Ovary (tissue), 9 donors: ENCODE data around the gene RGS19. TPM values are rescaled to one million over a fixed set of nuclear protein-coding genes. Genes with fewer than 3 reads are reported as not detected.

Source experiments
- DNase-seq, 5 donors: peaks; one replicate each; pipeline ENCODE4 v3.0.0-alpha.2; 2019 to 2020
- H3K27ac ChIP-seq, 2 donors: fragments of 200-600 bp; one replicate each; pipeline versions ENCODE4 v1.5.1 to v1.8.0; 2019 to 2022
- H3K27me3 ChIP-seq: fragments of 200-600 bp; one replicate; pipeline ENCODE4 v1.8.0; 2022
- H3K36me3 ChIP-seq: fragments of 200-600 bp; sonication (generic); one replicate; pipeline ENCODE4 v1.5.1; 2019
- H3K4me1 ChIP-seq: one replicate; pipeline ENCODE4 v1.8.1; 2013; ENCODE audit warnings: mild to moderate bottlenecking, moderate library complexity; ENCODE audit not compliant: insufficient read depth
- H3K4me3 ChIP-seq: fragments of 200-600 bp; sonication (generic); one replicate; pipeline ENCODE4 v1.5.1; 2017
- H3K9me3 ChIP-seq, 2 donors: fragments of 200-600 bp in 1 of 2; sonication (generic) in 1 of 2; one replicate each; pipeline versions ENCODE4 v1.5.1 to v1.8.1; 2013 to 2019; ENCODE audit warnings: mild to moderate bottlenecking in 1 of 2, moderate library complexity in 1 of 2
- EP300 ChIP-seq: sonication (generic); formaldehyde crosslinking; IDR thresholded peaks from one replicate; pipeline ENCODE4 v1.6.1; 2017; ENCODE audit warnings: antibody characterized with exemption
- POLR2A ChIP-seq: fragments of 450-650 bp; IDR thresholded peaks from one replicate; pipeline ENCODE4 v1.6.1; 2017; ENCODE audit warnings: antibody characterized with exemption, mild to moderate bottlenecking, moderate library complexity
- WGBS, 3 donors: extraction: QIAGEN DNeasy Blood & Tissue Kit in 1 of 3; methylation state at CpG; one replicate each; pipeline versions ENCODE4 v1.1.5 to v1.1.7; 2013 to 2017; 5-methylcytosine and 5-hydroxymethylcytosine counted together
- intact Hi-C, 4 donors: fragments of 100-400 bp; cut with DNase I; formaldehyde crosslinking; loops; one replicate each; pipeline versions ENCODE4 v1.11.0 to v1.15.1; 2022 to 2023
- polyA plus RNA-seq, 2 donors: library from polyadenylated mRNA; stranded (reverse); fragments of 200-250 nt in 1 of 2; fragments of 350-450 nt in 1 of 2; fragmentation: Illumina TruSeq in 1 of 2; extraction: RNeasy Lipid Tissue Mini Kit (QIAGEN cat#74804) in 1 of 2; gene quantifications; one replicate each; pipeline ENCODE4 v1.2.3, GENCODE V29; 2013 to 2014
- total RNA-seq, 7 donors: library from RNA; depleted of rRNA in 2 of 7; stranded (reverse); fragments of >200 nt in 2 of 7; fragmentation: NEBNext Ultra II Directional in 3 of 7; extraction: Animal tissue kit (Norgen Biotek cat#: 25700) in 3 of 7; gene quantifications; one replicate each; pipeline versions ENCODE4 v1.1.0 to v1.2.4, GENCODE V29; 2016 to 2023
- TF ChIP-seq, protein P1 (sequence below), 3 donors: fragments of 450-650 bp in 2 of 3; fragments of 200-600 bp in 1 of 3; IDR thresholded peaks; one replicate each; pipeline versions ENCODE4 v1.5.1 to v1.8.0; 2016 to 2022; ENCODE audit warnings: antibody characterized with exemption in 3 of 3, mild to moderate bottlenecking in 1 of 3
- donor health status: DM: no; HTN: no; CAD: no; lungs with moderate emphysema.
- donor health status: DM: no; HTN: no; CAD: no.
- donor health status: Bipolar disorder and iron deficiency.
- donor health status: DM: yes; HTN: yes; CAD: no.
- donor health status: DM: no; HTN: no; CAD: no.
- donor health status: DM: yes; HTN: yes; CAD: no.

Gene RGS19
- total and polyA plus RNA-seq, 9 donors = 2.1 to 7.6 (median 4.5) TPM

DNA sequence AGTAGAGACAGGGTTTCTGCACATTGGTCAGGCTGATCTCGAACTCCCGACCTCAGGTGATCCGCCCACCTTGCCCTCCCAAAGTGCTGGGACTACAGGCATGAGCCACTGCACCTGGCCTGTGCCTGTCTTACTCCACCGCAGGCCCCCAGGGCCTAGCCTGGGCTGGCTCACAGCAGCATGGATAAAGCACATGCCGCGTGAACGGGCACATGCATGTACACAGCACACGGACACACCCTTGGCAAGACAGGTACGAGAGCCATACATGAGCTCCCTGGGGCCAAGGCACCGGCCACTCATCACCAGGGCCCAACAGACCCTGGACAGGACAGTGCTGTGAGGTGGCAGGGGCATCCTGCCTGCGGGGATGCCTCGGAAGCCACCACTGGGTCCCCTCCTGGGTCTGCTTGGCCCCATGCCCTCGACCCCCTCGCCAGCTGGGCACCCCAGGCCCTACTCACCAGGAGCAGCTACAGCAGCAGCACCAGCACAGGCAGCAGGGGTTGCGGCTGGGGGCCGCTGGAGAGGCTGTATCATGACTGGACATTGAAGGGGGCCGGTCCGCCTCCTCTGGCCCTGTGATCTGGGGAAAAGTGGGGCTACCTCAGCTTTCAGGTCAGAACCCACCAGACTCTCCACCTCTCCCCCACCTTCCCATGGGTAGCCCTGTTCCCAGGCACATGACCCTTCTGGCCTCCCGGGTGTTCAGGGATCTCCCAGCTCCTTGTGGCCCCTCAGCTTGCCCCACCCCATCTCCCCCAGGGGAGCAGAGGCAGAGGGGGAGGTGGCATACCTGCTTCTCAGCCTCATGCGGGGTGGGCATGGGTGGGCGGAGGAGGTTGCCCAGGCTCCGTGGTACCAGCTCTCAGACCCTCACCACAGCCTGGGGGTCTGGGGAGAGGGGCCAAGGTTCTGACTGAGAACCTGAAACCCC, 3.0 kb downstream of the RGS19 start:
- no peak for DNase-seq
- Histone ChIP-seq H3K27ac (no peak overlapping the region), H3K27me3 (no peaks in the 10 kb centered on the region), H3K36me3 (no peaks in the 10 kb centered on the region), H3K4me1 (no peaks in the 10 kb centered on the region), H3K9me3 (no peaks in the 10 kb centered on the region), H3K4me3 (no peak overlapping the region)
- 94 to 95% (median 94%) methylated on average over 19 to 22 of the region's 22 CpGs for WGBS, 3 donors
- intact Hi-C loops = no loop called here
- no peak for TF ChIP-seq EP300
- TF ChIP-seq, protein P1, sequence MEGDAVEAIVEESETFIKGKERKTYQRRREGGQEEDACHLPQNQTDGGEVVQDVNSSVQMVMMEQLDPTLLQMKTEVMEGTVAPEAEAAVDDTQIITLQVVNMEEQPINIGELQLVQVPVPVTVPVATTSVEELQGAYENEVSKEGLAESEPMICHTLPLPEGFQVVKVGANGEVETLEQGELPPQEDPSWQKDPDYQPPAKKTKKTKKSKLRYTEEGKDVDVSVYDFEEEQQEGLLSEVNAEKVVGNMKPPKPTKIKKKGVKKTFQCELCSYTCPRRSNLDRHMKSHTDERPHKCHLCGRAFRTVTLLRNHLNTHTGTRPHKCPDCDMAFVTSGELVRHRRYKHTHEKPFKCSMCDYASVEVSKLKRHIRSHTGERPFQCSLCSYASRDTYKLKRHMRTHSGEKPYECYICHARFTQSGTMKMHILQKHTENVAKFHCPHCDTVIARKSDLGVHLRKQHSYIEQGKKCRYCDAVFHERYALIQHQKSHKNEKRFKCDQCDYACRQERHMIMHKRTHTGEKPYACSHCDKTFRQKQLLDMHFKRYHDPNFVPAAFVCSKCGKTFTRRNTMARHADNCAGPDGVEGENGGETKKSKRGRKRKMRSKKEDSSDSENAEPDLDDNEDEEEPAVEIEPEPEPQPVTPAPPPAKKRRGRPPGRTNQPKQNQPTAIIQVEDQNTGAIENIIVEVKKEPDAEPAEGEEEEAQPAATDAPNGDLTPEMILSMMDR (IDR thresholded peaks at IDR 0.05) = no peak
- TF ChIP-seq POLR2A = no peak

DNA sequence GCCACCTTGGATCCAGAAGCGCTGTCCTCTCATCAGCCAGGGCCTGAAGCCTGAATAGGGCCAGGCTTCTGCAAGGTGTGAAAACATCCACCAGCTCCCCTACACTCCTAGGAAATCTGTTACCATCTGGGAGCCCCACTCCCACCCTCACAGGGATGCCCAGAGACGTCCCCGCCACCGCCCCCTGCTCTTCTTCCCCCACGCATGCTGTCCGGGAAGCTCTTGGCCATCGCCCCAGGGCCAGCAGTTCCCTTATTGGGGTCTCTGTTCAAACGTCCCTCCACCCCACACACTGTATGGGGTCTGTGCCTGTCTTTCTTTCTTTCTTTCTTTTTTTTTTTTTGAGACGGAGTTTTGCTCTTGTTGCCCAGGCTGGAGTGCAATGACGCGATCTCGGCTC, 3.8 kb downstream of the RGS19 start:
- Histone ChIP-seq H3K36me3 (no peaks in the 10 kb centered on the region), H3K27me3 (no peaks in the 10 kb centered on the region), H3K4me1 (no peaks in the 10 kb centered on the region), H3K4me3 (no peak overlapping the region), H3K9me3 (no peaks in the 10 kb centered on the region), H3K27ac (no peak overlapping the region)
- TF ChIP-seq, protein P1 (IDR thresholded peaks at IDR 0.05) = no peak
- no peak for TF ChIP-seq EP300
- TF ChIP-seq POLR2A = no peak
- 86 to 88% (median 87%) methylated on average over 12 of the region's 12 CpGs for whole genome bisulfite sequencing, 3 donors
- no peak for DNase-seq
- intact Hi-C loops = no loop called here

DNA sequence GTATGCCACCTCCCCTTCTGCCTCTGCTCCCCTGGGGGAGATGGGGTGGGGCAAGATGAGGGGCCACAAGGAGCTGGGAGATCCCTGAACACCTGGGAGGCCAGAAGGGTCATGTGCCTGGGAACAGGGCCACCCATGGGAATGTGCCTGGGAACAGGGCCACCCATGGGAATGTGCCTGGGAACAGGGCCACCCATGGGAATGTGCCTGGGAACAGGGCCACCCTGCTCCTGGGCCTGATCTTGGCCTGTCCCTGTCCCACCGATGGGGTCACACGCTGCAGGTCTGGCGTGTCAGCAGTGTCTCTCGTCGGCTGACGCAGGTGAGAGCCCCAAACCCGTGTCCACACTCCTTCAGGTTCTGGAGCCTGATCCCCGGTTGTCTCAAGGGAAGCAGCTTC, 4.4 kb downstream of the RGS19 start:
- no peaks in the 10 kb centered on the region for H3K9me3 ChIP-seq
- TF ChIP-seq EP300 = no peak
- TF ChIP-seq POLR2A = no peak
- TF ChIP-seq, protein P1 (IDR thresholded peaks at IDR 0.05) = no peak
- intact Hi-C loops = no loop called here
- H3K27ac ChIP-seq = no peak overlapping the region
- no peaks in the 10 kb centered on the region for H3K4me1 ChIP-seq
- no peak for DNase-seq
- H3K36me3 ChIP-seq = no peaks in the 10 kb centered on the region
- WGBS, 3 donors = 86 to 89% (median 87%) methylated on average over 8 of the region's 8 CpGs
- H3K4me3 ChIP-seq = no peak overlapping the region
- H3K27me3 ChIP-seq = no peaks in the 10 kb centered on the region

DNA sequence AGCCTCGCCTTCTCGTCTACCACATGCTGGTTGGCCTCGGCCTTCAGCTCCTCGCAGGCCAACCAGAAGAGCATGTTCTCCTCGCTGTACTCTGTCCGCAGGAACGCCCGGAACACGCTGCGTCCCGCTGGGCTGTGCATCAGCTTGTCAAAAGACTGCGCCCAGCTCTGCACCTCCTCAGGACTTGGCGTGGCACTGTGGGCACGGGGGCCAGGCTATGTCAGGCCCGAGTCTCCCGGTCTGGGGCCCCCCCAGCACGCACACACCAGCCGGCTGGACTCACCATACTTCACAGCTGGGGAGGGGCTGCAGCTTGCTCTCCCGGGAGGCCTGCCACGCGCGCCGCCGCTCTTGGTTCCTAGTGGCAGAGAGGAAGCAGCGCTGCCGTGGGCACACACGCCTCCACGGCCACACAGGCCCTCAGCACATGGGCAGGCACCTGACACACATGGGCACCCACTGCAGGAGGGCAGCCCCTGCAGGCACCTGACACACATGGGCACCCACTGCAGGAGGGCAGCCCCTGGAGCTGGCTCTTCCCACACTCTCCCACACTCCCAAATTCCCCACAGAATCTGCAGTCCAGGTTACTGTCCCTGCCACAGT, 5.0 kb downstream of the RGS19 start:
- Histone ChIP-seq H3K4me3 (no peak overlapping the region), H3K27ac (no peak overlapping the region), H3K4me1 (no peaks in the 10 kb centered on the region), H3K9me3 (no peaks in the 10 kb centered on the region), H3K27me3 (no peaks in the 10 kb centered on the region), H3K36me3 (no peaks in the 10 kb centered on the region)
- DNase-seq = no peak
- intact Hi-C loops = no loop called here
- TF ChIP-seq POLR2A = no peak
- no peak for TF ChIP-seq EP300
- TF ChIP-seq, protein P1 (IDR thresholded peaks at IDR 0.05) = no peak
- 85 to 91% (median 86%) methylated on average over 28 of the region's 28 CpGs for WGBS, 3 donors
